Endodermal cell (in vitro differentiated cells): Measurements from ENCODE around the gene PRSS57. TPM values are rescaled to one million over a fixed set of nuclear protein-coding genes. Genes with fewer than 3 reads are reported as not detected.

ENCODE experiments used
- DNase-seq: peaks from one replicate; pipeline ENCODE4 v3.0.0-alpha.2; 2017
- H3K27ac ChIP-seq: 2 replicates; pipeline ENCODE4 v1.5.1; 2013; ENCODE audit warnings: mild to moderate bottlenecking, low read depth, low read length, moderate library complexity
- H3K27me3 ChIP-seq: 2 replicates; pipeline ENCODE4 v1.6.1; 2013; ENCODE audit warnings: mild to moderate bottlenecking, low read length, moderate library complexity; ENCODE audit not compliant: insufficient read depth, control insufficient read depth, poor library complexity, severe bottlenecking
- H3K36me3 ChIP-seq: 2 replicates; pipeline ENCODE4 v1.7.0; 2013; ENCODE audit warnings: mild to moderate bottlenecking, low read length, moderate library complexity; ENCODE audit not compliant: control insufficient read depth, insufficient read depth
- H3K4me1 ChIP-seq: one replicate; pipeline ENCODE4 v1.7.0; 2013; ENCODE audit warnings: low read length; ENCODE audit not compliant: control insufficient read depth, insufficient read depth
- H3K4me3 ChIP-seq: 2 replicates; pipeline ENCODE4 v1.5.1; 2013; ENCODE audit warnings: mild to moderate bottlenecking, low read length, moderate library complexity
- H3K9ac ChIP-seq: 2 replicates; pipeline ENCODE4 v1.6.1; 2013; ENCODE audit warnings: mild to moderate bottlenecking, low read length, moderate library complexity; ENCODE audit not compliant: poor library complexity, severe bottlenecking; ENCODE audit errors: extremely low read depth
- H3K9me3 ChIP-seq: 2 replicates; pipeline ENCODE4 v1.6.1; 2013; ENCODE audit warnings: mild to moderate bottlenecking, low read length, moderate library complexity; ENCODE audit not compliant: control insufficient read depth
- H3K27ac Mint-ChIP-seq: 2 replicates; pipeline ENCODE4 v1.8.0; 2020; ENCODE audit warnings: mixed read lengths
- H3K27me3 Mint-ChIP-seq: 2 replicates; pipeline ENCODE4 v1.8.0; 2021; ENCODE audit warnings: mild to moderate bottlenecking, mixed read lengths; ENCODE audit not compliant: insufficient read depth
- H3K36me3 Mint-ChIP-seq: 2 replicates; pipeline ENCODE4 v1.8.0; 2020; ENCODE audit warnings: low read depth, mixed read lengths
- H3K4me1 Mint-ChIP-seq: 2 replicates; pipeline ENCODE4 v1.8.0; 2020; ENCODE audit warnings: mixed read lengths
- H3K4me3 Mint-ChIP-seq: 2 replicates; pipeline ENCODE4 v1.8.0; 2020; ENCODE audit warnings: mild to moderate bottlenecking, moderate library complexity, mixed read lengths
- H3K9me3 Mint-ChIP-seq: 2 replicates; pipeline ENCODE4 v1.8.0; 2020; ENCODE audit warnings: mild to moderate bottlenecking, mixed read lengths
- CTCF ChIP-seq: fragments of 200-600 bp; sonication (generic); conservative IDR thresholded peaks from 2 replicates; pipeline ENCODE4 v1.5.0; 2021; ENCODE audit warnings: antibody characterized with exemption, mild to moderate bottlenecking
- WGBS, 2 experiments: methylation state at CpG; one replicate each; pipeline versions ENCODE4 v1.1.5 to v1.1.7; 2013; ENCODE audit warnings: missing lambda C conversion rate in 2 of 2, mixed read lengths in 1 of 2; ENCODE audit not compliant: insufficient coverage in 1 of 2, insufficient read length in 1 of 2; 5-methylcytosine and 5-hydroxymethylcytosine counted together
- total RNA-seq, 2 donors: library from RNA; stranded (reverse); fragmentation: NEBNext Ultra II Directional in 1 of 2; extraction: Animal tissue kit (Norgen Biotek cat#: 25700) in 1 of 2; gene quantifications; 2 replicates in 1 of 2; 3 replicates in 1 of 2; pipeline ENCODE4 v1.2.1, GENCODE V29; 2021

The PRSS57 gene
- total RNA-seq, 2 donors from 2014 or later: not detected

- no peak overlapping the region for H3K27ac Mint-ChIP-seq
- no peaks in the 10 kb centered on the region for H3K27me3 Mint-ChIP-seq
- H3K4me3 Mint-ChIP-seq: no peak overlapping the region
- H3K9ac ChIP-seq: no peak overlapping the region
- H3K36me3 Mint-ChIP-seq: peaks cover 17% of the 10 kb centered on the region
- peaks cover 5% of the 10 kb centered on the region for H3K36me3 ChIP-seq
- DNase-seq: no peak
- H3K27ac ChIP-seq: no peak overlapping the region
- no peak for TF ChIP-seq CTCF
- no peaks in the 10 kb centered on the region for H3K4me1 ChIP-seq
- H3K4me3 ChIP-seq: no peak overlapping the region
- 88 to 97% methylated on average over 28 to 43 of the region's 43 CpGs for WGBS, 2 experiments
- no peaks in the 10 kb centered on the region for H3K27me3 ChIP-seq
- no peaks in the 10 kb centered on the region for H3K9me3 Mint-ChIP-seq
- H3K9me3 ChIP-seq: no peaks in the 10 kb centered on the region
- H3K4me1 Mint-ChIP-seq: no peaks in the 10 kb centered on the region
These were observed 32.0 kb upstream of the PRSS57 start for GRCh38 chr19:726993-727956.

GRCh38 chr19:725461-726089, 30.3 kb upstream of the PRSS57 start:
- H3K27ac ChIP-seq: no peak overlapping the region
- H3K4me3 ChIP-seq: no peak overlapping the region
- no peak for DNase-seq
- no peak for TF ChIP-seq CTCF
- no peak overlapping the region for H3K4me3 Mint-ChIP-seq
- H3K4me1 ChIP-seq: no peaks in the 10 kb centered on the region
- no peak overlapping the region for H3K9ac ChIP-seq
- H3K4me1 Mint-ChIP-seq: no peaks in the 10 kb centered on the region
- no peaks in the 10 kb centered on the region for H3K9me3 Mint-ChIP-seq
- no peaks in the 10 kb centered on the region for H3K27me3 Mint-ChIP-seq
- no peaks in the 10 kb centered on the region for H3K36me3 ChIP-seq
- 91 to 92% methylated on average over 12 to 13 of the region's 13 CpGs for WGBS, 2 experiments
- no peaks in the 10 kb centered on the region for H3K27me3 ChIP-seq
- H3K27ac Mint-ChIP-seq: no peak overlapping the region
- peaks cover 13% of the 10 kb centered on the region for H3K36me3 Mint-ChIP-seq
- H3K9me3 ChIP-seq: no peaks in the 10 kb centered on the region

GRCh38 chr19:723714-724113, 28.5 kb upstream of the PRSS57 start:
- H3K4me3 Mint-ChIP-seq: no peak overlapping the region
- Histone ChIP-seq H3K9me3 (no peaks in the 10 kb centered on the region), H3K4me1 (no peaks in the 10 kb centered on the region), H3K4me3 (no peak overlapping the region), H3K27ac (no peak overlapping the region), H3K27me3 (no peaks in the 10 kb centered on the region), H3K36me3 (no peaks in the 10 kb centered on the region), H3K9ac (no peak overlapping the region)
- 96% methylated on average over 15 to 18 of the region's 18 CpGs for WGBS, 2 experiments
- no peak overlapping the region for H3K27ac Mint-ChIP-seq
- no peaks in the 10 kb centered on the region for H3K4me1 Mint-ChIP-seq
- peaks cover 9% of the 10 kb centered on the region for H3K36me3 Mint-ChIP-seq
- H3K9me3 Mint-ChIP-seq: no peaks in the 10 kb centered on the region
- H3K27me3 Mint-ChIP-seq: no peaks in the 10 kb centered on the region
- TF ChIP-seq CTCF: no peak
- no peak for DNase-seq
